Calu3 (cell line): ENCODE results near the gene FPGS. TPM values are rescaled to one million over a fixed set of nuclear protein-coding genes. Genes with fewer than 3 reads are reported as not detected.

Experiments
- BruUV-seq: library from RNA; stranded (reverse); fragments of 400-500 nt; replicated peaks from 2 replicates; lab custom pipeline; 2021; lab: Mats Ljungman, UMichigan
- CTCF ChIA-PET: fragments of 300-600 bp; sonication (Branson Sonifier 250); formaldehyde crosslinking; loops from one replicate; lab custom pipeline; 2022; ENCODE audit warnings: antibody characterized with exemption; lab: Charles Lee
- DNase-seq: peaks from one replicate; pipeline ENCODE4 v3.0.0; 2022
- H3K27ac Mint-ChIP-seq: one replicate; pipeline ENCODE4 v1.8.0; 2022; ENCODE audit warnings: mixed read lengths; ENCODE audit not compliant: unreplicated experiment
- H3K27me3 Mint-ChIP-seq: one replicate; pipeline ENCODE4 v1.8.0; 2022; ENCODE audit warnings: mixed read lengths; ENCODE audit not compliant: unreplicated experiment
- H3K36me3 Mint-ChIP-seq: one replicate; pipeline ENCODE4 v1.8.0; 2022; ENCODE audit warnings: mild to moderate bottlenecking, moderate library complexity, mixed read lengths; ENCODE audit not compliant: insufficient read depth, unreplicated experiment
- H3K4me1 Mint-ChIP-seq: one replicate; pipeline ENCODE4 v1.8.0; 2022; ENCODE audit warnings: mild to moderate bottlenecking, low read depth, mixed read lengths; ENCODE audit not compliant: unreplicated experiment
- H3K4me3 Mint-ChIP-seq: one replicate; pipeline ENCODE4 v1.8.0; 2022; ENCODE audit warnings: mild to moderate bottlenecking, low read depth, moderate library complexity, mixed read lengths; ENCODE audit not compliant: unreplicated experiment
- H3K9me3 Mint-ChIP-seq: one replicate; pipeline ENCODE4 v1.8.0; 2022; ENCODE audit warnings: low read depth, mixed read lengths; ENCODE audit not compliant: unreplicated experiment
- CTCF ChIP-seq: fragments of 200-600 bp; IDR thresholded peaks from one replicate; pipeline ENCODE4 v1.8.0; 2022; ENCODE audit warnings: antibody characterized with exemption; ENCODE audit not compliant: unreplicated experiment
- intact Hi-C: fragments of 100-400 bp; cut with micrococcal nuclease; formaldehyde crosslinking; loops from one replicate; pipeline ENCODE4 v1.10.0; 2022; ENCODE audit not compliant: unreplicated experiment
- microRNA-seq: library from miRNA; unstranded; fragments of <30 nt; microRNA quantifications from one replicate; pipeline ENCODE4 v1.2.0, GENCODE V29; 2022
- total RNA-seq: library from RNA; stranded (reverse); gene quantifications from 2 replicates; pipeline ENCODE4 v1.2.3, GENCODE V29; 2022

Gene FPGS
- total RNA-seq, 1 experiment from 2014 or later: 75.2 TPM

- DNase-seq: no peak
- intact Hi-C loops: no loop called here
- CTCF ChIA-PET: no interaction called here
Measured at GRCh38 chr9:127863191-127863621, 60.5 kb downstream of the FPGS start.

More at GRCh38 chr9:127863191-127863621, 60.5 kb downstream of the FPGS start:
- no TSS peak for BruUV-seq
- Mint-ChIP-seq H3K9me3 (no peaks in the 10 kb centered on the region), H3K27ac (no peak overlapping the region), H3K27me3 (no peaks in the 10 kb centered on the region), H3K4me1 (no peaks in the 10 kb centered on the region), H3K4me3 (no peak overlapping the region), H3K36me3 (no peaks in the 10 kb centered on the region)
- no peak for TF ChIP-seq CTCF

Small RNA genes lying within 50 kb of the gene (microRNA-seq; reads per million reads assigned to microRNA genes)
- not detected for gene MIR2861
- not detected for gene MIR3960

Other genes starting within 250 kb of the FPGS start
- 5.9 and 7.5 TPM in 2 replicates for gene STXBP1, start 190.6 kb upstream of the FPGS start, total RNA-seq
- 0.87 and 1.0 TPM in 2 replicates for gene CFAP157, start 95.9 kb upstream of the FPGS start, total RNA-seq
- gene PTRH1, start 87.2 kb upstream of the FPGS start, total RNA-seq: 14.3 and 15.1 TPM in 2 replicates
- gene TTC16, start 86.8 kb upstream of the FPGS start, total RNA-seq: not detected in 2 replicates
- 7.0 and 7.6 TPM in 2 replicates for gene TOR2A, start 67.6 kb upstream of the FPGS start, total RNA-seq
- gene SH2D3C, start 24.2 kb upstream of the FPGS start, total RNA-seq: not detected in 2 replicates
- gene CDK9, start 16.8 kb upstream of the FPGS start, total RNA-seq: 41.8 and 51.3 TPM in 2 replicates
- gene ENG, start 51.8 kb downstream of the FPGS start, total RNA-seq: 0.32 TPM in 1 of 2 replicates, not detected in the other
- gene AK1, start 74.8 kb downstream of the FPGS start, total RNA-seq: 12.2 and 15.6 TPM in 2 replicates
- 9.1 and 12.1 TPM in 2 replicates for gene ST6GALNAC6, start 96.7 kb downstream of the FPGS start, total RNA-seq
- 11.8 and 12.8 TPM in 2 replicates for gene ST6GALNAC4, start 114.2 kb downstream of the FPGS start, total RNA-seq
- 0.17 and 1.1 TPM in 2 replicates for gene PIP5KL1, start 127.9 kb downstream of the FPGS start, total RNA-seq
- 31.5 and 39.9 TPM in 2 replicates for gene DPM2, start 135.0 kb downstream of the FPGS start, total RNA-seq
- 80.7 and 84.6 TPM in 2 replicates for gene EEIG1, start 178.1 kb downstream of the FPGS start, total RNA-seq